HL-60 (cell line): Measurements from ENCODE around the gene EPYC.

Experiments
- GABPA ChIP-seq: IDR thresholded peaks from 2 replicates; pipeline ENCODE4 v1.6.1; 2012; ENCODE audit warnings: low read depth
- POLR2AphosphoS5 ChIP-seq: IDR thresholded peaks from 2 replicates; pipeline ENCODE4 v1.6.1; 2012; ENCODE audit warnings: low read depth
- SPI1 ChIP-seq: IDR thresholded peaks from 2 replicates; pipeline ENCODE4 v1.6.1; 2012; ENCODE audit warnings: low read depth, mild to moderate bottlenecking, borderline replicate concordance
- TF ChIP-seq, protein P1 (sequence below): IDR thresholded peaks from one replicate; pipeline ENCODE4 v1.5.1; 2011; ENCODE audit warnings: low read length, control low read depth, inconsistent platforms; ENCODE audit not compliant: insufficient read depth
- TF ChIP-seq, protein P2 (sequence below): IDR thresholded peaks from 2 replicates; pipeline ENCODE4 v1.6.1; 2012; ENCODE audit warnings: low read depth; ENCODE audit not compliant: insufficient replicate concordance

DNA sequence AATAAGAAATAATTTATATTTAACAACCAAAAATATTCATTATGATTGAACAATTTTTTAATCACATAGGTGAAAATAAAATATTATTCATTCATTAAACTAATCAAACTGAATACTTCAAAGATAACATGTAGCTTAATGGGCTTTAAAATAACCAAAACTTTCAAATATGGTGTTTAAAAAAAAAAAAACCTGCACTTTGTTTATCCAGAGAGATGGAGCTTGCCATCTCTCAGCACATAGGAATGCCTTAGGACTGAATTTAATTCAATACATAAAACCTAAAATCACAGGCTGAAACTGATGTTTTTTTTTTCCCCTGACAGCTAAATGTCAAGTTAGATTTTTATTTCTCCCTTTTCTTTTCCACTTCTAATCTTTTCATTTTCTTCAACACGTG, 35.4 kb downstream of the EPYC start:
- TF ChIP-seq, protein P1, sequence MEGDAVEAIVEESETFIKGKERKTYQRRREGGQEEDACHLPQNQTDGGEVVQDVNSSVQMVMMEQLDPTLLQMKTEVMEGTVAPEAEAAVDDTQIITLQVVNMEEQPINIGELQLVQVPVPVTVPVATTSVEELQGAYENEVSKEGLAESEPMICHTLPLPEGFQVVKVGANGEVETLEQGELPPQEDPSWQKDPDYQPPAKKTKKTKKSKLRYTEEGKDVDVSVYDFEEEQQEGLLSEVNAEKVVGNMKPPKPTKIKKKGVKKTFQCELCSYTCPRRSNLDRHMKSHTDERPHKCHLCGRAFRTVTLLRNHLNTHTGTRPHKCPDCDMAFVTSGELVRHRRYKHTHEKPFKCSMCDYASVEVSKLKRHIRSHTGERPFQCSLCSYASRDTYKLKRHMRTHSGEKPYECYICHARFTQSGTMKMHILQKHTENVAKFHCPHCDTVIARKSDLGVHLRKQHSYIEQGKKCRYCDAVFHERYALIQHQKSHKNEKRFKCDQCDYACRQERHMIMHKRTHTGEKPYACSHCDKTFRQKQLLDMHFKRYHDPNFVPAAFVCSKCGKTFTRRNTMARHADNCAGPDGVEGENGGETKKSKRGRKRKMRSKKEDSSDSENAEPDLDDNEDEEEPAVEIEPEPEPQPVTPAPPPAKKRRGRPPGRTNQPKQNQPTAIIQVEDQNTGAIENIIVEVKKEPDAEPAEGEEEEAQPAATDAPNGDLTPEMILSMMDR = no peak
- TF ChIP-seq POLR2AphosphoS5 = no peak
- TF ChIP-seq, protein P2, sequence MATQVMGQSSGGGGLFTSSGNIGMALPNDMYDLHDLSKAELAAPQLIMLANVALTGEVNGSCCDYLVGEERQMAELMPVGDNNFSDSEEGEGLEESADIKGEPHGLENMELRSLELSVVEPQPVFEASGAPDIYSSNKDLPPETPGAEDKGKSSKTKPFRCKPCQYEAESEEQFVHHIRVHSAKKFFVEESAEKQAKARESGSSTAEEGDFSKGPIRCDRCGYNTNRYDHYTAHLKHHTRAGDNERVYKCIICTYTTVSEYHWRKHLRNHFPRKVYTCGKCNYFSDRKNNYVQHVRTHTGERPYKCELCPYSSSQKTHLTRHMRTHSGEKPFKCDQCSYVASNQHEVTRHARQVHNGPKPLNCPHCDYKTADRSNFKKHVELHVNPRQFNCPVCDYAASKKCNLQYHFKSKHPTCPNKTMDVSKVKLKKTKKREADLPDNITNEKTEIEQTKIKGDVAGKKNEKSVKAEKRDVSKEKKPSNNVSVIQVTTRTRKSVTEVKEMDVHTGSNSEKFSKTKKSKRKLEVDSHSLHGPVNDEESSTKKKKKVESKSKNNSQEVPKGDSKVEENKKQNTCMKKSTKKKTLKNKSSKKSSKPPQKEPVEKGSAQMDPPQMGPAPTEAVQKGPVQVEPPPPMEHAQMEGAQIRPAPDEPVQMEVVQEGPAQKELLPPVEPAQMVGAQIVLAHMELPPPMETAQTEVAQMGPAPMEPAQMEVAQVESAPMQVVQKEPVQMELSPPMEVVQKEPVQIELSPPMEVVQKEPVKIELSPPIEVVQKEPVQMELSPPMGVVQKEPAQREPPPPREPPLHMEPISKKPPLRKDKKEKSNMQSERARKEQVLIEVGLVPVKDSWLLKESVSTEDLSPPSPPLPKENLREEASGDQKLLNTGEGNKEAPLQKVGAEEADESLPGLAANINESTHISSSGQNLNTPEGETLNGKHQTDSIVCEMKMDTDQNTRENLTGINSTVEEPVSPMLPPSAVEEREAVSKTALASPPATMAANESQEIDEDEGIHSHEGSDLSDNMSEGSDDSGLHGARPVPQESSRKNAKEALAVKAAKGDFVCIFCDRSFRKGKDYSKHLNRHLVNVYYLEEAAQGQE = no peak
- TF ChIP-seq SPI1 = no peak
- no peak for TF ChIP-seq GABPA
